Measurements from ENCODE around the gene ADCY4. TPM values are rescaled to one million over a fixed set of nuclear protein-coding genes. Genes with fewer than 3 reads are reported as not detected.
"Not testable (repeated sequence)": the region's sequence is repeated elsewhere in the genome, so short reads cannot be mapped to it uniquely, and the experiment has no call there.

ADCY4 gene
- total RNA-seq = 68.4 and 138 TPM in 2 replicates

DNA sequence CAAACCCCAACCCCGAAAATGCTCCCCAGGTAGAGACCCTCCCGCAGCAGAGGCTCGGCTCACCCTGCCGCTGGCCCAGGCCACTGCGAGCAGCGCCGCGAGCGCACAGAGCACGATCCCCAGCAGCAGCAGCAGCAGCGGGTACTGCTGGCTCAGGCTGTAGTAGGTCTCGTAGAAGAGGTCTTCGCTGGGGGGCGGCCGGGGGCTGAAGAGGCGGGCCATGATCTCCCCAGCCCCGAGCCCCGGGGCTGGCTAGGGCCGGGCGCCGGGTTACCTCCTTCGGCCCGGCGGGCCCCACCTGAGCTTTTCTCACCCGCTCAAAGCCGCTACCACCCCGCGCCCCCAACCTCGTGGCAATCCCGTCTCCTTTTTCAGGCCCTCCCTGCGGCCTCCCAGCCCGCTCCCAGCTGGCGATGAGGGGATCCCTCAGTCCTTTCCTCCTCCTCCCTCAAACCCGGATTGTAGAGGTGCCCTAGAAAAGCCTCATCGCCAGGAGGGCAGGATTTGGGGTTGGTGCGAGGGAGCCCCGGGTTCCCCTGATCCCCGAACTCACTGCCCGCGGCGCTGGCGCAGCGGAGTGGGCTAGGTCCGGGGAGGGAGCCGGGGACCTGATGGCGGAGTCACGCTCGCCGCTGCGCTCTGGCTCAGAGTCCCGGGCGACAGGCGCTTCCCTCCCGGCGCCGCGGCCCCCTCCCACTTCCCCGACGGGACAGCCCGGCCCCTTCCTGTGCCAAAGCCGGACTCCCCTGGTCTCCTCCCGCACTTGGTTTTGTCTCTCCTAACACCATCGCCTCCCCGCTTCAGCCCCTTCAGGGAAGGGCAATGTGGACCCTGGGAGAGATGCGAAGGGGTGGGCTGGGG lies at the start of gene ADCY4:
Gene ADCY4, minus strand, starts transcription at position 641 of the 861 bp plus-strand sequence. Its CDS starts 419 bp downstream, at position 222.
- DNase-seq = peak; percentile 61

DNA sequence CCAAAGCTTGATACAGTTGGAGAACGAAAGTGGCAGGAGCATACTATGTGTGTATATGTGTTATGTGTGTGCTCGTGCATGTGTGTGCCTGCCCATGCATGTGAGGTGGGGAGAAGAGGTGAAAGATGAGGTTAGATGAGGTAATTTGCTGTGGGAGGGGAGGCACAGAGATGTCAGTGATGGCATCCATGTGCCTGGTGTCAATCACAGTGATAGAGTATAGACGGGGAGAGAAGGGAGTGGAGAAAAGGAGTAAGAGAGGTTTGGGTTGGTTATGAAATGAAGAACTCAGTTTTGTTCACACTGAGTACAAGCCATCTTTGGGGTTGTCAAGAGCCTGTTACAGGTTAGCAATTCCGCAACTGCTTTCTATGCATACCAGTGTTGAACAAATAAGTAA lies 49.3 kb upstream of the ADCY4 start:
- no peak for DNase-seq

DNA sequence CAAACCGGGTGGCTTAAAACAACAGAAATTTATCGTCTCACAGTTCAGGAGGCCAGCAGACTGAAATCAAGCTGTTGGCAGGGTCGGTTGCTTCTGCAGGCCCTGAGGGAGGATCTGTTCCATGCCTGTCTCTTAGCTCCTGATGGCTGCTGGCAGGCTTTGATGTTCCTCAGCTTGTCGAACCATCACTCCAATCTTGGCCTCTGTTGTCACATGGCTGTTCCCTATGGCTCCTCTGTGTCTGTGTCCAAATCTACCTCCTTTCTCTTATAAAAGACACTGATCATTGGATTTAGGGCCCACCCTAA lies 47.1 kb upstream of the ADCY4 start:
- DNase-seq = no peak

DNA sequence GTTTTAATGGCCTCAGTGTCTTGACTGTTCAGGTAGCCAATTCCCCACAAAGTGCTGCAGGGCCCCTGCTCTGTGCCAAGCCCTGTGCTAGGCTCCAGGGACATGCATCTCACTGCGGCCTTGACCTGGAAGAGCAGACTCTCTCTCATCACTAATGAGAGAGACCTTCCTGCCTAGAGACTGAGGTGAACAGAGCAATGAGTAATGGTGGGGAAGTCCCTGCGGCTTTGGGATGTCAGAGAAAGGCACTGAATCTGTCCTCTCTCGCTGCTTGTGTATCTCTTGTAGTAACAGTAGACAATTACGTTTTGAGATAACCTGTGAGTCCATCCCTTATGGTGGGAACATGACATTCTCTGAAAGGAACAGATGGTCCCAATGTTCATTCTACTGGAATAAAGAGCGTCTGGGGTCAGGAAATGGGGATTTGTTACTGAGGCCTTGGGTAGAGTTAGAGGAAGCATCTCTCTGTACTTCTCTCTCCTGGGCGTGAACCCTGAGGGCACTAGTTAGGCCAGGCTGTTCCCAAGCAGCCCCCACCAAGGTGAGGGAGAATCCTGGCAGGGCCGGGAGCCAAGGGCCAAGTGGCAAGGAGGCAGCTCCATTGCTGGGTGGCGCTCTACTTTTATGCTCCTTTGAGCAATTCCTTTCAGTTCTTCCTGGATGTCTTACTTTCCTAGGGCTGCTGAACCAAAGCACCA lies 46.6 kb upstream of the ADCY4 start:
- DNase-seq = no peak

DNA sequence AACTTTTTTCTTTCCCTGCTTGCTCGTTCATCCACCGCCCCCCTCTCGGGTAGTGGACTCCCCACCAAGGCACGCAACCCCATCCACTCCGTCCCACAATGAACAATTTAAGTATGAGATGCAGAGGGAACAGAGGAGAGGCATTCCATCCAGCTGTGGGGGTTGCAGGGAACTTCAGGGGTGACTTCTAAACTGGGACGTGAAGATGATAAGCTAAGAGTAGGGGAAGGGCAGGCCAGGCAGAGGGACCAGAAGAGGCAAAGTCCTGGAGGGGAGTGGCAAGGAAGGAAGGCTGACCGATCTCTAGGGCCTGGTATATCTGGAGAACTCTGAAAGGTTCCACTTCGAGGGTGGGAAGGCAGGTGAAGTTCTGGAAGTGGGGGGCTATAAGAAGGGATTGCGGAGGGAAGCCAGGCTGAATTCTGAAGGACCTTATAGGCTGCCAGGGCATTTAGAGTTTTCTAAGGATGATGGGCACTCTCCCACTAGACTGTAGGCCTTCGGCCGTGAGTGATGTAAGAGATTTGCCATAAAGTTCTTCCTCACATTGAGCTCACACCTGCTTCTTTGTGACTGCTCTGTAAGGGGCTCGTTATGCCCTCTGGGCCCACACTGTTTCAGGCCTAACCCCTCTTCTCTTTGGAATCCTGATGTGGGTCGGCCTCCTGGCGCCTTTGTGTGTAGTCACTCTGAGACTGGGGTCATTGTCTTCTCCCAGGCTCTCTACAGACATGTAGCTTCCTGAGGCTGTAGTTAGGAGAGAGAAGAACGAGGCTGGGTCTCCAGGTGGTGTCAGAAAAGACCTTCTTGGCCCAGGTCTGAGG lies 45.2 kb upstream of the ADCY4 start:
- DNase-seq = no peak

DNA sequence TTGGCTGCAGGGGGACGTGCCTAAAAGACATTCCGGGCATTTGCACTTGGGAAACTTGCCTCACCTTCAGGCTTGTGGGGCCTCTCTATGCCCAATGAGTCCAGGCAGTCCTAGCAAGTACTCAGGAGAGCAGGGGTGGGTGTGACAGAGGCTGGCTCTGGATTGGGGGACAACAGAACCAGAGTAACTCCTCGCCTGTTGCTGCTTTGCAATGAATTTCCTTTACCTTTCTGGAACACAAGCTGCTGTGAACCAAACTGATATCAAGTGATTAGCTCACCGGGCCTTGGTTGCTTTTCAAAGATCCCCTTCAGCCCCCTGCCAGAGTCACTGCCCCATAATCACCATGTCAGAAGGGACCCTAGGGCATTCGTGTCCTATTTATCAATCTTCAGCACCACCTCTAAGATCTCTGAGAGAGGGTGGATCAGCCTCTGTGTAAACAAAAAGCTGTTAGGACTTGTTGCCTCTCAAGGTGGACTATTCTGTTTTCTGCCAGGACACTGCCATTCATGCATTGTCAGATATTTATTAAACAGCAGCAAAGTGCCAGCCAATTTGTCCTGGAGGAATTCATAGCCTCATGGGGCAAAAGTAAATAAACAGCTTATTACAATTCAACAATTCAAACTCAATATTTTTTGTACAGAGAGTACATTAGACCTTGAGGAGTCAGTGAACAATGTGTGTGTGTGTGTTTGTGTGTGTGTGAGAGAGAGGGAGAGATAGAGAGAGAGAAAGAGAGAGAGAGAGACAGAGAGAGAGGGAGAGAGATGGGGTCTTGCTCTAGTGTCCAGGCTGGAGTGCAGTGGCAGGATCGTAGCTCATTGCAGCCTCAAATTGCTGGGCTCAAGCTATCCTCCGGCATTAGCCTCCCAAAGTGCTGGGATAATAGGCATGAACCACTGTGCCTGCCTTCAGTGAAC lies 44.4 kb upstream of the ADCY4 start:
- no peak for DNase-seq

DNA sequence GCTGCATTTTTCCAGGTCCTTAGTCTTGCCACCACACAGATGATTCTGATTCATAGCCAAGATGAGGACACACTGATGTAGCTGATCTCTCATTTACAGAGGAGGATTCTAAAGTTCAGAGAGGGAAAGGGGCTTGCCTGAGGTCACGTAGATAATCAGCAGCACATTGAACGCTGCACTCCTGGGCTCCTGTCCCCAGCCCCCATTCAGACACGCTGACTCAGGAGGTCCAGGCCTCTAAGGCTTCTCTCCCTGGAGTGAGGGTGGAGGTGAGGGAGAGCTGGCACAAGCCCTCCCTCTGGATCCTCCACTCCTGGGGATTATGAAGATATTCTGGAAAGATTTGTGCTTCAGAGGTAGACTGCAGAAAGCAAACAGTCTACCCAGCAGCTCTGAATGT lies 43.5 kb upstream of the ADCY4 start:
- no peak for DNase-seq

DNA sequence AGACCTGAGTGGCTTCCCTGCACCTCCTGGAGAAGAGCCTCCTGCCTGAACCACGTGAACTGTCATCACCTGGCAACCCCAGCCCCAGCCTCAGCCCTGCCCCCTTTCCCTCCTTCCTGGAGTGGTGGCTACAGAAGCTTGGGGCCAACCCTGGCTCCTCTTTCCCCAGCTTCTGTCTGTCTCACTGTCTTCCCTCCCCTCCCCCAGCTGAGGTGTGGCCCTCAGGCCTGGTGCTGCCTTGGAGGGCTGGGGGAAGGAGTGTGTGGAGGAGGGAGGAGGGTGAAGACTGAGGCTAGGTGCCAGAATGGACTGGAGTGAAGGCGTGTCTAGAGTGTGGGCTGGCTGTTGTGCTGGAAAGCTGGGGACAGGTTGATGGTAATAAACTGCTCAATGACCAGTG lies 42.8 kb upstream of the ADCY4 start:
- DNase-seq = no peak

DNA sequence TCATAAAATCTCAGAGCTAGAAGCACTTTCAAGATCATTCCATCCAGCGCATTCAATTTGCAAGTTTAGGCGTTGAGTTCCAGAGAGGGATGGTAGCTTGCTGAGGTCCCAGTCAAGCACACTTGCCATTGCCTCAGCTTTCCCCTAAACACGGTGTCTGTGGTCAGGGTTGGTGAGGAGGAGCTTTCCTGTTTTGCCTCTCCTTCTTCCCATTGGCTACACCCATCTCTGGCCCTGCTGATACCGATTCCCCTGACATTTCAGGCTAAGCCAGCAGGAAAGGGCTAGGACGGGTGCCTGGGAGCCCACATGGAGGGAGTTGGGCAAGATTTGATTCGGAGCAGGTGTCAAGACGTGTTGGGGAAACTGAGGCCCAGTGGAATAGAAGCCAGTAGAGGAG lies 42.3 kb upstream of the ADCY4 start:
- no peak for DNase-seq

DNA sequence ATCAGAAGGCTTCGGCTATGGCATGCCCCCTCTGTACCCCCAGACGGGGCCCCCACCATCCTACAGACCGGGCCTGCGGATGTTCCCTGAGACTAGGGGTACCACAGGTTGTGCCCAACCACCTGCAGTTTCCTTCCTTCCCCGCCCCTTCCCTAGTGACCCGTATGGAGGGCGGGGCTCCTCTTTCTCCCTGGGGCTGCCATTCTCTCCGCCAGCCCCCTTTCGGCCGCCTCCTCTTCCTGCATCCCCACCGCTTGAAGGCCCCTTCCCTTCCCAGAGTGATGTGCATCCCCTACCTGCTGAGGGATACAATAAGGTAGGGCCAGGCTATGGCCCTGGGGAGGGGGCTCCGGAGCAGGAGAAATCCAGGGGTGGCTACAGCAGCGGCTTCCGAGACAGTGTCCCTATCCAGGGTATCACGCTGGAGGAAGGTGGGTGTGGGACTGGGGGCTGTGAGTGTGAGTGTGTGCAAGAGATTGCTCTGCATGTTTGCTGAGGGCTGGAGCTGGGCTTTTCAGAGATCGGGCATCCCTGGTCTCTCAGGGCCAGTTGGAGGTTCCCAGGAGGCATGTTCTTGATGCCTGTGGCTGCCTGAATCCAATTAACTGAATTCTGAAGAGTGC lies 41.7 kb upstream of the ADCY4 start:
- no peak for DNase-seq

DNA sequence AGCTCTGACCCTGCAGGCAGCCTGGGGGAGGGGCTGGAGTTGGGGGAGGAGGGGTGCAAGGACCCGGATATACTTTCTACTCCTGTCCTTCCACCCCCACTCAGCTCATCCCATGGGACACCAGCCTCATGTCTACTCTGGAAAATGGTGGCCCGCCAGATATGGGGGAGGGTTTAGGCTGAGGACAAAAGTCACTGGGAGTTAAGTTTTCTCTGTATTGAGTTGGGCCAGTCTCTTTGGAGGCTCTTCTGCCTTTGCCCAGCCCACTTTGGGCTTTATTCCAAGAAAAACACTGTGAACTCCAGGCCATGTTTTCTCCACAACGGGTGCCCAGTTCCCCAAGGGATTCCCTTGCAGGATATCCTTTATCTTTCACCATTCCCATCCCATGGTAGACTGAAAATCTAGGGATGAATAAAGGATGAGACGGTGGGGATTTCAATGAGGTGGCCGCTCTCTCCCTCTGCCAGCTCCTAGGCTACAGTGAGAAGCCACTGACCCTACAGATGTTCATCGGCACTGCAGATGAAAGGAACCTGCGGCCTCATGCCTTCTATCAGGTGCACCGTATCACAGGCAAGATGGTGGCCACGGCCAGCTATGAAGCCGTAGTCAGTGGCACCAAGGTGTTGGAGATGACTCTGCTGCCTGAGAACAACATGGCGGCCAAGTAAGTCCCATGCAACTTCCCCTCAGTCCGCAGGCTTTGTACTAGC lies 38.0 kb upstream of the ADCY4 start:
- DNase-seq = peak; percentile 17

DNA sequence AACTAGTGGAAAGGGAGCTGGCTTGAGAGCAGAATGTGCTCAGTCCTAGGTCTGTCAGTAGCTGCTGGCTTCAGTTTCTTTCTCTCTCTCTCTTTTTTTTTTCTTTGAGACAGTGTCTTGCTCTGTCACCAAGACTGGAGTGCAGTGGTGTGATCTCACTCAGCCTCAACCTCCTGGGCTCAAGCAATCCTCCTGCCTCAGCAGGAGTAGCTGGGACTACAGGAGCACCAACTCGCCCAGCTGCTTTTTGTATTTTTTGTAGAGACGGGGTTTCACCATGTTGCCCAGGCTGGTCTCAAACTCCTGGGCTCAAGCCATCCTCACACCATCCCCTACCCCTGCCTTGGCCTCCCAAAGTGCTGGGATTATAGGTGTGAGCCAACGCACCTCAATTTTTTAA lies 36.7 kb upstream of the ADCY4 start:
- not testable (repeated sequence) for DNase-seq

DNA sequence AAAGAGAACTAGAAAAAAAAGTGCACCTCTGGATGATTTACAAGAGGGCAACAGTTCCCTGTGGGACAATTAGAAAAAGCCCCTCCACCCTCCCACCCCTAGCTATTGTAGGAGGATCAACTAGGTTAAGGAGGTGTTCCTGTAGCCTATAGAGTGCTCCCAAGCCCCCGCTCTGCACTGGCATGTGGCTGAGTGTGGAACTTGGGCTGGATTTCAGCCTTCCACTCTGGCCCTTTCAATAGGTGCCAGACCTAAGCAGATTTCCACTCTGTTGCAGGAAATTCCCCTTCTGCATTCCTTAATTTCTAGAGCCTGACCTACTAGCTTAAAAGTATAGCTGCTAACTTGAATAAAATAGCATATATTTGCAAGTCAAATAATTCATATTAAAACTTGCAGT lies 35.9 kb upstream of the ADCY4 start:
- DNase-seq = no peak

DNA sequence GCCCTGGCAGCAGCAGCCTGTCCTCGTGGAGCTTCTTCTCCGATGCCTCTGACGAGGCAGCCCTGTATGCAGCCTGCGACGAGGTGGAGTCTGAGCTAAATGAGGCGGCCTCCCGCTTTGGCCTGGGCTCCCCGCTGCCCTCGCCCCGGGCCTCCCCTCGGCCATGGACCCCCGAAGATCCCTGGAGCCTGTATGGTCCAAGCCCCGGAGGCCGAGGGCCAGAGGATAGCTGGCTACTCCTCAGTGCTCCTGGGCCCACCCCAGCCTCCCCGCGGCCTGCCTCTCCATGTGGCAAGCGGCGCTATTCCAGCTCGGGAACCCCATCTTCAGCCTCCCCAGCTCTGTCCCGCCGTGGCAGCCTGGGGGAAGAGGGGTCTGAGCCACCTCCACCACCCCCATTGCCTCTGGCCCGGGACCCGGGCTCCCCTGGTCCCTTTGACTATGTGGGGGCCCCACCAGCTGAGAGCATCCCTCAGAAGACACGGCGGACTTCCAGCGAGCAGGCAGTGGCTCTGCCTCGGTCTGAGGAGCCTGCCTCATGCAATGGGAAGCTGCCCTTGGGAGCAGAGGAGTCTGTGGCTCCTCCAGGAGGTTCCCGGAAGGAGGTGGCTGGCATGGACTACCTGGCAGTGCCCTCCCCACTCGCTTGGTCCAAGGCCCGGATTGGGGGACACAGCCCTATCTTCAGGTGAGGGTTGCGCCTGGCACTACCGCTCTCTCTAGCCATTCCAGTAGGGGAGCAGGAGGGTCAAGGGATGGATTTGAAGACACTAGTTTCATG lies 35.2 kb upstream of the ADCY4 start:
- DNase-seq = no peak

DNA sequence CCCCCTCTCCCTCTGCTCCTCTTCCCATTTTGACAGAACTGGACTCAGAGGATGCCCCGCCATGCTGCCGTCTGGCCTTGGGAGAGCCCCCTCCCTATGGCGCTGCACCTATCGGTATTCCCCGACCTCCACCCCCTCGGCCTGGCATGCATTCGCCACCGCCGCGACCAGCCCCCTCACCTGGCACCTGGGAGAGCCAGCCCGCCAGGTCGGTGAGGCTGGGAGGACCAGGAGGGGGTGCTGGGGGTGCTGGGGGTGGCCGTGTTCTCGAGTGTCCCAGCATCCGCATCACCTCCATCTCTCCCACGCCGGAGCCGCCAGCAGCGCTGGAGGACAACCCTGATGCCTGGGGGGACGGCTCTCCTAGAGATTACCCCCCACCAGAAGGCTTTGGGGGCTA lies 34.6 kb upstream of the ADCY4 start:
- DNase-seq = no peak

DNA sequence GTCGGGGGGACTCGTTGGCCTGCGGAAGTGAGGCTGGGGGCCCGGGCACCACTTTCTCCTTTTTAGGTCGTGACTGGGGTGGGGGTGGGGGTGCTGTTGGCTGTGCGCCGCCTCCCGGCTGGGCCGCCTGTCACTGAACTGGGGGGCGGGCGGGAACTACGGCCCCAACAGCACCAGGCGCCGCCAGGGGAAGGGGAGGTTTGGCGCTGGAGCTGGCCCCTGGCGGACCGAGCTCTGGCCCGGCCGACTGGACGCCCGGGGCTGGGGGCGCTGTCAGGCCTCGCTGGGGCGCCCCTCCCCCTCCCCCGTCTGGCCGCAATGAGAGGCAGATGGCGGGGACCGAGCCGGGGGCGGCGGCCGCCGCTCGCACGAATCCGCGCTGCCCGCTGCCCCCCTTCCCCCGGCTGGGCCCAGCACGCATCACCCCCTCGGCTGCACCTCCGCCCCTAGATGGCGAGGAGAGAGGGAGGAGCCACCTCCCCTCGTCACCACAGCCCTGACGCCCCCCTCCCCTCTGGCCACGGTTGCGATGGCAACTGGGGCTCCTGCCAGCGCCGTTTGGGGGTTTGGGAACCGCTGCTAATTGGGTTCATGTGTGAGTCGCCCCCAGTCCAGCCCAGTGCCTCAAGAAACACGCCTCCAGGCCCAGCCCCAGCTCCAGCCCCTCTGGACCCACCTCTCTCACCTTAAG lies 33.8 kb upstream of the ADCY4 start:
- peak; percentile 55 for DNase-seq

DNA sequence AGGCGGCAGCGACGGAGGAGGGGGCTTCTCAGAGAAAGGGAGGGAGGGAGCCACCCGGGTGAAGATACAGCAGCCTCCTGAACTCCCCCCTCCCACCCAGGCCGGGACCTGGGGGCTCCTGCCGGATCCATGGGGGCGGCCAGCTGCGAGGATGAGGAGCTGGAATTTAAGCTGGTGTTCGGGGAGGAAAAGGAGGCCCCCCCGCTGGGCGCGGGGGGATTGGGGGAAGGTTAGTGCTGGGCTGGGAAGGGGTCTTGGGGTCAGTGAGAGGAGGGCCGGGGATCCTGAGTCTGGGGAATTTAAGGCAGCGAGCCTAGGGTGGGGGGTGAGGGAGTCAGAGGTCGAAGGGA lies 33.3 kb upstream of the ADCY4 start:
- no peak for DNase-seq

DNA sequence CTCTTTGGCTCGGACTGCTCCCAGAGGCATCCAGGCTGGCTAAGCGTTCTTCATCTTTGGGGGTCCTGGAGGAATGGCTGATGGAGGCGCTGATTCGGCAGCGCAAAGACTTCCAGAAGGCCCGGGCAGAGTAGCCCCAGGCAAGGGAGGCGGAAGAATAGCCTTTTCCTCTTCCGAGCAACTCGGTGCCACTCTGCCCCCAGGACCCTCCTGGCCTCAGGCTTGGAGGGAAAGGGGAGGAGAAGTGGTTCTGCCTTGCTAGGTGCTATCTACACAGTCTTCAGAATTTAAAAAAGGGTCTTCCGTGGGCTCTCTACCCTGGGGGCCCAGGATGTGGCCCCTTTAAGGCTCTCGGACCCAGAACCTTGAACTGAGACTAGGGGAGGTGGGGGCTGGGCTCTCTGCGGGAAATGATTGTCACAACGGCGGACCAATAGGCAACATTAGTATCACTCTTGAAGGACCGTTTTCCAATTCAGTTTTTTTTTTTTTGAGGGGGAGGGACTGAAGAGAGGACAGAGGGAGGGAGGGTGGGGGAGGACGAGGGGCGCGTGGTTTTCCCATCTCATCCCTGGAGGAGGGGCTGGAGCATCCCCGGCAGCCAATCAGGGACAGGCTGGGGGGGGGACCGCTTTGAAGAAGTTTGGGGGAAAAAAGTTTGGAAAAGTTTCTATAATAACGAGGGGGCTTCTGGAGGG lies 32.8 kb upstream of the ADCY4 start, which contains the start of gene NFATC4:
Gene NFATC4, plus strand, starts transcription at position 671 of the 698 bp plus-strand sequence. CDS start 157 bp downstream, outside the sequence.
- DNase-seq = peak; percentile 92

All from dermis blood vessel endothelial cell (primary cell).